KMS-11 (cell line): ENCODE results near the gene HOXD10.

Experiments used
- H2AFZ ChIP-seq: fragments of 200-600 bp; sonication (generic); 2 replicates; pipeline ENCODE4 v1.6.1; 2016; ENCODE audit warnings: antibody characterized with exemption, mixed run types, low read depth
- H3K27ac ChIP-seq: fragments of 200-600 bp; sonication (generic); 2 replicates; pipeline ENCODE4 v1.6.1; 2016; ENCODE audit warnings: mild to moderate bottlenecking, mixed run types
- H3K27me3 ChIP-seq: fragments of 200-600 bp; sonication (generic); 2 replicates; pipeline ENCODE4 v1.6.1; 2017; ENCODE audit warnings: mild to moderate bottlenecking, low read depth, mixed run types, moderate library complexity; ENCODE audit not compliant: insufficient read depth
- H3K36me3 ChIP-seq: fragments of 200-600 bp; sonication (generic); 2 replicates; pipeline ENCODE4 v1.6.1; 2017; ENCODE audit warnings: mild to moderate bottlenecking, mixed run types; ENCODE audit not compliant: insufficient read depth
- H3K4me1 ChIP-seq: fragments of 200-600 bp; sonication (generic); 2 replicates; pipeline ENCODE4 v1.6.1; 2016; ENCODE audit warnings: mild to moderate bottlenecking, low read depth, mixed run types; ENCODE audit not compliant: poor library complexity, severe bottlenecking
- H3K4me2 ChIP-seq: fragments of 200-600 bp; sonication (generic); 2 replicates; pipeline ENCODE4 v1.7.0; 2016; ENCODE audit warnings: mild to moderate bottlenecking, mixed run types
- H3K4me3 ChIP-seq: fragments of 200-600 bp; sonication (generic); IDR thresholded peaks from 2 replicates; pipeline ENCODE4 v1.6.1; 2017; ENCODE audit warnings: low read depth, low read length, mixed read lengths; ENCODE audit not compliant: insufficient read depth
- H3K79me2 ChIP-seq: fragments of 200-600 bp; sonication (generic); 2 replicates; pipeline ENCODE4 v1.6.1; 2016; ENCODE audit warnings: low read depth, mixed run types; ENCODE audit not compliant: insufficient read depth
- H3K9ac ChIP-seq: fragments of 200-600 bp; sonication (generic); 2 replicates; pipeline ENCODE4 v1.6.1; 2016; ENCODE audit warnings: mild to moderate bottlenecking, mixed run types
- H4K20me1 ChIP-seq: fragments of 200-600 bp; sonication (generic); 2 replicates; pipeline ENCODE4 v1.6.1; 2016; ENCODE audit warnings: mild to moderate bottlenecking, mixed run types; ENCODE audit not compliant: insufficient read depth
- TF ChIP-seq, protein P1 (sequence below): fragments of 200-600 bp; sonication (generic); conservative IDR thresholded peaks from 2 replicates; pipeline ENCODE4 v1.6.1; 2017; ENCODE audit warnings: low read depth, mild to moderate bottlenecking, antibody characterized with exemption, low read length, moderate library complexity, mixed read lengths

HOXD10 gene

DNA sequence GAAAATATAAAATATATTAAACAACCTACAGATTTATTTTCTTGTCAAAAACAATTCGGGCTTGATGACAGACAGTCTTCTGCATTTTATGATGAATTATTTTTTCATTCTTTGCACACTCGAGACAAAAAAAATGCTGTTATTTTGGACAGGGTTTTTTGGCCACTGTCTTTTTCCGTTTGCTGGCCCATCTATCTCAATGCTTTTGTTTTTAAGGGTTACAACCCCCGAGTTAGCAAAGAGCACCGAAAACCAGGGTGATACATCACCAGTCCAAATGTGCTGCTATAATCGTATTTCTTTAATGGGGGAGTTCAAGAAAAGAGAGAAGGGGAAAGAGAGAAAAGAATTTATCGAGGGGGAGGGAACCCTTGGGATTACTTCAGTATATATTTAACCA, 40.5 kb upstream of the HOXD10 start:
- no peaks in the 10 kb centered on the region for H3K4me1 ChIP-seq
- no peak overlapping the region for H3K9ac ChIP-seq
- TF ChIP-seq, protein P1, sequence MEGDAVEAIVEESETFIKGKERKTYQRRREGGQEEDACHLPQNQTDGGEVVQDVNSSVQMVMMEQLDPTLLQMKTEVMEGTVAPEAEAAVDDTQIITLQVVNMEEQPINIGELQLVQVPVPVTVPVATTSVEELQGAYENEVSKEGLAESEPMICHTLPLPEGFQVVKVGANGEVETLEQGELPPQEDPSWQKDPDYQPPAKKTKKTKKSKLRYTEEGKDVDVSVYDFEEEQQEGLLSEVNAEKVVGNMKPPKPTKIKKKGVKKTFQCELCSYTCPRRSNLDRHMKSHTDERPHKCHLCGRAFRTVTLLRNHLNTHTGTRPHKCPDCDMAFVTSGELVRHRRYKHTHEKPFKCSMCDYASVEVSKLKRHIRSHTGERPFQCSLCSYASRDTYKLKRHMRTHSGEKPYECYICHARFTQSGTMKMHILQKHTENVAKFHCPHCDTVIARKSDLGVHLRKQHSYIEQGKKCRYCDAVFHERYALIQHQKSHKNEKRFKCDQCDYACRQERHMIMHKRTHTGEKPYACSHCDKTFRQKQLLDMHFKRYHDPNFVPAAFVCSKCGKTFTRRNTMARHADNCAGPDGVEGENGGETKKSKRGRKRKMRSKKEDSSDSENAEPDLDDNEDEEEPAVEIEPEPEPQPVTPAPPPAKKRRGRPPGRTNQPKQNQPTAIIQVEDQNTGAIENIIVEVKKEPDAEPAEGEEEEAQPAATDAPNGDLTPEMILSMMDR = no peak
- H4K20me1 ChIP-seq = no peaks in the 10 kb centered on the region
- H3K27me3 ChIP-seq = no peaks in the 10 kb centered on the region
- H3K4me2 ChIP-seq = no peak overlapping the region
- no peaks in the 10 kb centered on the region for H3K79me2 ChIP-seq
- no peak overlapping the region for H3K4me3 ChIP-seq
- H2AFZ ChIP-seq = no peak overlapping the region
- H3K27ac ChIP-seq = no peak overlapping the region
- no peaks in the 10 kb centered on the region for H3K36me3 ChIP-seq

DNA sequence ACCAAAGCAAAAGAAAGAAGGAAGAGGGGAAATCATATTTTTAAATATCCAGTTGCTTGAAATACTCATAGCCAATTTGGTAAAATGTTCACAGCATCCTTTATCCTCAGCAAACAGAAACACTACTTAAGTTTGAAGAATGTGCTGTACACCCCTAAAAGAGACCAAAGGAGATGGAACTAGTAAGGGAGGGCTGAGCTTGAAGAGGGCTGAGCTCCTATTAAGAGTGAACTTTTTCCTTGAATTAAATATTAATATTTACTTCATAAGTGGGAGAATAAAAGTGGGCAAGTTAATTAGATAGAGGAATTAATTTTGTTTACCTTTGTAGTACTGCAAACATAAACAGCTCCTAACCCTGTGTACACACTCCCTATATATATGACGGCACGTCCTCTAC, 39.8 kb upstream of the HOXD10 start:
- H3K4me1 ChIP-seq = no peaks in the 10 kb centered on the region
- H3K36me3 ChIP-seq = no peaks in the 10 kb centered on the region
- H3K4me2 ChIP-seq = no peak overlapping the region
- no peaks in the 10 kb centered on the region for H4K20me1 ChIP-seq
- no peaks in the 10 kb centered on the region for H3K27me3 ChIP-seq
- no peak overlapping the region for H3K27ac ChIP-seq
- H3K79me2 ChIP-seq = no peaks in the 10 kb centered on the region
- TF ChIP-seq, protein P1 = no peak
- H3K4me3 ChIP-seq = no peak overlapping the region
- H3K9ac ChIP-seq = no peak overlapping the region
- H2AFZ ChIP-seq = no peak overlapping the region

DNA sequence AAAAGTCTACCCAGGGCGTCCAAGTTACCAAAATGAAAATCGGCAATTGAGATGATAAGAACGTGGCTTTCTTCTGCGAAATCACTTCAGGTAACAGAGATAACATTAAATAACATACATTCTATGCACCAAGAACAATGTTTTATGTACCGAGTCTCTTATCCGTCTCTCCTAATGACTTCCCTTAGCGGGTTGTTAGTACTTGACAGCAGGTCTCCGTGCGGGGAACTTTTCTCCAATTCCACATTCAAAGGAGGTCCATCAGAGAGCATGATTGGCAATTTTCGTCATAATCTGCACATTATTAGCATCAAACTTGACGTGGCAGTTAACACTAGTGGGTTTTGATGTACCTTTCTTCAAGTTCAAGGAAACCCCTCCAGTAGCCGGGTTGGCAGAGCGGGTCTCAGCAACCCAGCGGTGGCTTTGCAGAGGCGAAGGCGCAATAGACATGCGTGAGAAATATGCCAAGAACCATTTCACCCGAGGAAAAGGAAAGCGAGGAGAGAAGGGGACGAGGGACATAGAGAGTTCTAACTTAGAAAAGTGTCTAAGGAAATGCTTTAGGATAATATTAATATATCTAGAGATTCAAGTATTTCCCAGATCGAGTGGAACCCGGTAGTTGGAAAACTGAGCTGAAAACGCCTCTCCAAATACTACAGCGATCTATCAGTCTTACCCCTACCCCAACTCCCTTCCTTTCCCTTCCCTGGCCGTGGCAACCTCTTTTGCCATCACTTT, 37.9 kb upstream of the HOXD10 start:
- no peak overlapping the region for H2AFZ ChIP-seq
- H3K4me1 ChIP-seq = no peaks in the 10 kb centered on the region
- H3K9ac ChIP-seq = no peak overlapping the region
- no peaks in the 10 kb centered on the region for H4K20me1 ChIP-seq
- H3K4me3 ChIP-seq = no peak overlapping the region
- no peaks in the 10 kb centered on the region for H3K27me3 ChIP-seq
- H3K4me2 ChIP-seq = no peak overlapping the region
- no peaks in the 10 kb centered on the region for H3K79me2 ChIP-seq
- H3K27ac ChIP-seq = no peak overlapping the region
- TF ChIP-seq, protein P1 = no peak
- H3K36me3 ChIP-seq = no peaks in the 10 kb centered on the region

DNA sequence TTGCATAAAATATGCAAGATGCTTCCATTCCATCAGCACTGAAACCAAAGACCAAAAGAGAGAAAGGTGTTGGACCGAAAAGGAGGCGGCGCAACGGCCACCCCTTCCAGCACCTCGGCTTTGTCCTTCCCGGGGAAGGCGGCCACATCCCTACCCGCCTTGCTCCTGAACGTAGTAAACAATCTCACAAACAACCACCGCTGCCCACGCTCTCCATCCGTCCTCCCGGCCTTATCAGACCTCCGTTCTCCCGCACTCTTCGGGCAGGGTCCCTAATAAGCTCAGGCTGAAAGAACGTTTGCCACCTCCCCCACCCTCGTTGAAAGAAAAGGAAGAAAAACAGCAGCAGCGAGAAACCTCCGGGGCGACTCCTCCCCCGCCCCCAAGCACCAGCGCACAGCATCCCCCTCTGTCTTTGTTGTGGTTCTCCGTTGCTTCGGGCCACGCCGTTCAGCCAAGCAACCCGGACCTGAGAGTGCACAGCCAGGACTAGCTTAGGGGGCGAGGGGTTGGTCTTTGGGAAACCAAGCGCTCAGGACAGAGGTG, 37.2 kb upstream of the HOXD10 start:
- Histone ChIP-seq H3K27me3 (no peaks in the 10 kb centered on the region), H3K4me2 (no peak overlapping the region), H3K27ac (no peak overlapping the region), H3K79me2 (no peaks in the 10 kb centered on the region), H4K20me1 (no peaks in the 10 kb centered on the region), H3K36me3 (no peaks in the 10 kb centered on the region), H3K4me3 (no peak overlapping the region), H3K4me1 (no peaks in the 10 kb centered on the region), H2AFZ (no peak overlapping the region), H3K9ac (no peak overlapping the region)
- TF ChIP-seq, protein P1 = no peak
